Erythroblast (primary cell): ENCODE results near the gene SPON1.
"Not testable (repeated sequence)": the region's sequence is repeated elsewhere in the genome, so short reads cannot be mapped to it uniquely, and the experiment has no call there.

ENCODE experiments used
- GATA1 ChIP-seq: IDR thresholded peaks from 2 replicates; pipeline ENCODE4 v1.6.1; 2011; ENCODE audit warnings: low read depth, mild to moderate bottlenecking, control low read depth, low read length, moderate library complexity
- POLR2A ChIP-seq: IDR thresholded peaks from 2 replicates; pipeline ENCODE4 v1.6.1; 2011; ENCODE audit warnings: mild to moderate bottlenecking, low read length

GRCh38 chr11:14154103-14154502 lies 191.6 kb downstream of the SPON1 start:
- not testable (repeated sequence) for TF ChIP-seq POLR2A, GATA1
